Lung (tissue), 12 donors: Measurements from ENCODE around the gene DNMT3A. TPM values are rescaled to one million over a fixed set of nuclear protein-coding genes. Genes with fewer than 3 reads are reported as not detected.
A peak's percentile ranks its signal among the peaks of the same experiment; 100 is the strongest.

Experiments
- ATAC-seq: fragments of 200-7000 bp; cut with Tn5 transposase; one replicate; pipeline ENCODE4 v1.9.1; 2020; ENCODE audit warnings: moderate number of reproducible peaks; ENCODE audit not compliant: insufficient read depth, low FRiP score
- DNase-seq, 3 donors: peaks; one replicate each; pipeline ENCODE4 v3.0.0-alpha.2; 2013 to 2017
- H3K27ac ChIP-seq, 2 donors: one replicate each; pipeline ENCODE4 v1.5.1; 2013; ENCODE audit warnings: mild to moderate bottlenecking in 2 of 2, moderate library complexity in 2 of 2, control low read depth in 1 of 2, inconsistent platforms in 1 of 2, low read depth in 1 of 2, low read length in 1 of 2
- H3K27me3 ChIP-seq, 3 donors: one replicate each; pipeline ENCODE4 v1.5.1; 2013; ENCODE audit warnings: low read length in 2 of 3; ENCODE audit not compliant: control insufficient read depth in 3 of 3, insufficient read depth in 3 of 3
- H3K36me3 ChIP-seq, 4 donors: one replicate each; pipeline ENCODE4 v1.5.1; 2013; ENCODE audit warnings: low read length in 4 of 4, mild to moderate bottlenecking in 1 of 4, moderate library complexity in 1 of 4; ENCODE audit not compliant: control insufficient read depth in 4 of 4, insufficient read depth in 4 of 4
- H3K4me1 ChIP-seq, 5 donors: one replicate each; pipeline ENCODE4 v1.5.1; 2013; ENCODE audit warnings: low read length in 5 of 5, mild to moderate bottlenecking in 2 of 5, moderate library complexity in 1 of 5; ENCODE audit not compliant: control insufficient read depth in 5 of 5, insufficient read depth in 5 of 5
- H3K4me3 ChIP-seq: one replicate; pipeline ENCODE4 v1.5.1; 2013; ENCODE audit warnings: mild to moderate bottlenecking, control low read depth, moderate library complexity
- H3K9ac ChIP-seq, 2 donors: one replicate each; pipeline ENCODE4 v1.5.1; 2013; ENCODE audit warnings: low read length in 2 of 2, control low read depth in 1 of 2; ENCODE audit not compliant: insufficient read depth in 1 of 2
- H3K9me3 ChIP-seq, 4 donors: one replicate each; pipeline ENCODE4 v1.5.1; 2013; ENCODE audit warnings: low read length in 3 of 4, mild to moderate bottlenecking in 1 of 4, moderate library complexity in 1 of 4; ENCODE audit not compliant: control insufficient read depth in 4 of 4, insufficient read depth in 3 of 4
- CTCF ChIP-seq: IDR thresholded peaks from 2 replicates; pipeline ENCODE4 v1.5.1; 2012; ENCODE audit warnings: mild to moderate bottlenecking; ENCODE audit errors: control extremely low read depth, extremely low read depth
- WGBS, 2 donors: extraction: QIAGEN DNeasy Blood & Tissue Kit; methylation state at CpG; one replicate each; pipeline ENCODE4 v1.1.7; 2013; 5-methylcytosine and 5-hydroxymethylcytosine counted together
- polyA plus RNA-seq, 2 donors: library from polyadenylated mRNA; stranded (reverse); fragments of 200-250 nt; gene quantifications; one replicate each; pipeline ENCODE4 v1.2.1, GENCODE V29; 2013
- total RNA-seq, 2 donors: library from RNA; depleted of rRNA in 1 of 2; stranded (reverse); fragments of >200 nt in 1 of 2; gene quantifications; one replicate each; pipeline ENCODE4 v1.2.1, GENCODE V29; 2014 to 2021
- donor health status: control.
- donor health status: control.
- donor health status: Bipolar disorder and iron deficiency.
- donor health status: healthy.
- donor health status: DM: yes; HTN: yes; CAD: no.

The DNMT3A gene
- total and polyA plus RNA-seq, 4 donors = 9.2 to 61.0 (median 26.9) TPM

GRCh38 chr2:25297738-25298137 lies 44.0 kb downstream of the DNMT3A start:
- DNase-seq (no peak), ATAC-seq (no peak)
- Histone ChIP-seq H3K9ac (no peak overlapping the region), H3K27ac (no peak overlapping the region), H3K4me3 (no peak overlapping the region), H3K9me3 (no peaks in the 10 kb centered on the region), H3K27me3 (no peaks in the 10 kb centered on the region), H3K4me1 (peaks cover 7 to 25% (median 13%) of the 10 kb centered on the region in 5 donors), H3K36me3 (peaks cover 0 to 17% (median 14%) of the 10 kb centered on the region in 4 donors)
- TF ChIP-seq CTCF = no peak
- WGBS, 2 donors = 74 to 75% methylated on average over 7 of the region's 7 CpGs

GRCh38 chr2:25295621-25296020 lies 46.1 kb downstream of the DNMT3A start:
- H3K4me1 ChIP-seq = peaks cover 7 to 37% (median 23%) of the 10 kb centered on the region in 5 donors
- H3K27ac ChIP-seq = peak overlapping the region; percentile 34 to 90
- H3K9ac ChIP-seq = peak overlapping the region in 1 of 2 donors; percentile 42
- H3K27me3 ChIP-seq = no peaks in the 10 kb centered on the region
- H3K36me3 ChIP-seq = peaks cover 0 to 15% (median 13%) of the 10 kb centered on the region in 4 donors
- WGBS, 2 donors = 77 to 79% methylated on average over 7 of the region's 7 CpGs
- H3K4me3 ChIP-seq = no peak overlapping the region
- DNase-seq (no peak), ATAC-seq (no peak)
- no peaks in the 10 kb centered on the region for H3K9me3 ChIP-seq
- no peak for TF ChIP-seq CTCF

GRCh38 chr2:25294573-25295462 lies 46.9 kb downstream of the DNMT3A start:
- H3K27me3 ChIP-seq = no peaks in the 10 kb centered on the region
- 5 to 20% methylated on average over 16 of the region's 16 CpGs for WGBS, 2 donors
- peaks cover 7 to 38% (median 23%) of the 10 kb centered on the region in 5 donors for H3K4me1 ChIP-seq
- peaks cover 0 to 15% (median 12%) of the 10 kb centered on the region in 4 donors for H3K36me3 ChIP-seq
- no peak for TF ChIP-seq CTCF
- ATAC-seq (peak; percentile 82), DNase-seq (peak in 1 of 3 donors; percentile 64)
- no peaks in the 10 kb centered on the region for H3K9me3 ChIP-seq
- peak overlapping the region in 1 of 2 donors; percentile 53 for H3K9ac ChIP-seq
- no peak overlapping the region for H3K4me3 ChIP-seq
- peak overlapping the region; percentile 90 to 94 for H3K27ac ChIP-seq
